NCI-H226 (cell line): ENCODE results near the gene BRAP.
A peak's percentile ranks its signal among the peaks of the same experiment; 100 is the strongest.
"Not testable (repeated sequence)": the region's sequence is repeated elsewhere in the genome, so short reads cannot be mapped to it uniquely, and the experiment has no call there.

Experiments used
- DNase-seq: peaks from one replicate; pipeline ENCODE4 v3.0.0-alpha.2; 2015

BRAP gene

GRCh38 chr12:111606767-111607230 lies 79.0 kb downstream of the BRAP start:
- DNase-seq = no peak

DNA sequence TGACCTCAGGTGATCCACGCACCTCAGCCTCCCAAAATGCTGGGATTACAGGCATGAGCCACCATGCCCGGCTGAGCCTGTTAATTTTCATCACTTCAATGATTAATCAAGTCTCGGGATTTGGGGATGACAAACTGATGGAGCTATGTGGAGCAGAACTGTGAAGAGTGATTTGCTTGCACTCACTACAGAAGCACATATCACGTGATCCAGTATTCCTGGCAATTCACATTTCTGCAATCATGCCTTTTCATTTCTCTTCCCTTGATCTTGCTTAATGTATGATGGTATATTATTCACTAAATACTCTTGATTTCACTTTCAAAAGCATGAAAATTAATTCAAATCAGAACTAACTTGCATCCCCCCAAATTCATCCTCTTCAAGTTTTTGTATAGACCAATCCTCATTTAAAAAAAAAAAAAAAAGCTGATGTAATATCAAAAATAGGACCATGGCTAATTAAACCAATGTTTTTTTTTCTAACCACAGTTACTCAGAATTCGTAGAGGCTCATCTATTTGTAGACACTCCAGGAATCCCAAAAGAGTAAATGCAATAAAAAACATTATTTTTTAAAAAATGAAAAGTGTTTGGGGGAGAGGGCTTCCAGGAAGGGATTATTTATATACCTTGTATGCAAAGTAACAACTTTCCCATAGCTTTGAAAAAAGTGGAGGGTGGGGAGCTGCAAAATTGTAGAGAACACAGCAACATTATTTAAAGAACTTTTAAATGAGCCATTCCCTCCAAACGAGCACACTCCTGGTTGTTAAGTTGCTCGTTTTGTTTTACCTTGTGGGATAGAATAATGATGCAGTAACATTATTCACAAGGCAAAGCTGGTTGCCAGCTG lies 79.6 kb downstream of the BRAP start:
- no peak for DNase-seq

GRCh38 chr12:111602857-111603256 lies 82.9 kb downstream of the BRAP start:
- DNase-seq = not testable (repeated sequence)

GRCh38 chr12:111602348-111602747 lies 83.4 kb downstream of the BRAP start:
- DNase-seq = no peak

DNA sequence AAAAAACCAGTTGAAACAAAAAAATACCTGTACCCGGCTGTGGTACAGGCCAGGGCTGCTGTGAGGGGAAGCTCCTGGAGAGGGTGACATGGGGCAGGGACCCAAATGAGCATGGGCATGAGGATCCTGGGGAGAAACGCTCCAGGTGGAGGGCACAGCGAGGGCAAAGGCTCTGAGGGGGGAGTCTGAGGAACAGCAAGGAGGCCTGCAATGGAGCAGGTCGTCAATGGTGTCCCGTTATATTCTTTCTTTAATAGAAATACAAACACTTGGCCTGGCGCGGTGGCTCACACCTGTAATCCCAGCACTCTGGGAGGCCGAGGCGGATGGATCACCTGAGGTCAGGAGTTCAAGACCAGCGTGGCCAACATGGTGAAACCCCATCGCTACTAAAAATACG lies 84.8 kb downstream of the BRAP start:
- DNase-seq = not testable (repeated sequence)

DNA sequence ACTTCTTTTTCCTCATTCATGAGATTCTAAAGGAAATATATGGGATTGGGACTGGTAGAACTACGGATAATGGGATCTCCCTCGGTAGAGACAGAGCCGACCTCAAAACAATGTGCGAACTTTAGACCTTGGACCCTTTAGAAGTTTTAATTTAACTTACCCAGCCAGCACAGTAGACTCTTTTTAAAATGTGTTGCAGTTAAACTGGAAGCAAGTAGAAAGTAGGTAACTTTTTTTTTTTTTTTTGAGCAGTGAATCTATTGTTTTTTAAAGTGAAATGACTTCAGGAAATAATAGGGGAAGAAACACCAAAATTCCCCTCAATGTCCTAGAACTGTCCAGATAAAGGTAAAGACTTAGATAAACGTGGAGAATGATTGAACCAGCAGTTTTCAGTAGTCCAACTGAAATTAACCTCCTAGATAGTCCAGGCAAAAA lies 85.5 kb downstream of the BRAP start:
- DNase-seq = no peak

GRCh38 chr12:111599453-111600204 lies 86.1 kb downstream of the BRAP start:
- DNase-seq = peak; percentile 92

GRCh38 chr12:111598637-111599452 lies 86.9 kb downstream of the BRAP start, which contains the start of gene ATXN2:
Gene ATXN2, minus strand, starts transcription at chr12:111599315. Its CDS starts 281 bp downstream, at chr12:111599034.
- DNase-seq = peak; percentile 41

DNA sequence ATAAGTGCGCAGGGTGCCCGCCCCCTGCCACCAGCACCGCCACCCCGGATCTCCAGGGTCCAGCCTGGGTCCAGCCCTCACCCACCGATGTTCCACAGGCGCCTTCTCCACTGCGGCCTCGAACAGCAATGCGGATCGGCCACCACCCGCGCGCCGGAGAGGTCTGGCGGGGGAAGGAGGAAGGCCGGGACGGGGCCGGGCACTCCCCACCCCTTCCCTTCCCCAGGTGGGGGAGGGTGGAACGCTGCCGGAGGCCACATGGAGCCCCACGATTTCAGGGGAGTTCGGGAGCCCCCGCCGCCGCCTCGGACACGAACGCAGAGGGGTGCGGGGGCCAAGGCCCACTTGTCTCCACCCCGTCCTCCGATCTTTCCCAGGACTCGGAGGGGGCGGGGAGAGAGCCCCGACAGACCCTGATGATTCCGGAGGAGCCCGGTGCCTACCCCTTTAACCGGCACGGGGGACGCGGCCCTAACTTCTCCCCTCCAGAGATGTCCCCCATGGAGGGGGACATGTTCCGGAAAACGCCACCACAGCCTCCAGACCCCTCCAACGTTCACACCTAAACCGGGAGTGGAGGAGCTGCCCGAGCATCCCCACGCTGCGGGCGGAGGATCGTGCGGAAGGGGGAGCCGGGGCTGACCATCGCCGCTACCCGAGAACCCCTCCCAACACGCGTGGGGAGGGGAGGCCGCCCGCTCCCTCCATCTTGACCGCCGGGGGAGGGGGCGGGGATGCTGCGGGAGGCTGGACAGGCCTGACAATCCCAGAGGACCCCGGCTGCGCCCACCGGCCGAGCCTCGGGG lies 87.7 kb downstream of the BRAP start:
- DNase-seq = peak; percentile 54

DNA sequence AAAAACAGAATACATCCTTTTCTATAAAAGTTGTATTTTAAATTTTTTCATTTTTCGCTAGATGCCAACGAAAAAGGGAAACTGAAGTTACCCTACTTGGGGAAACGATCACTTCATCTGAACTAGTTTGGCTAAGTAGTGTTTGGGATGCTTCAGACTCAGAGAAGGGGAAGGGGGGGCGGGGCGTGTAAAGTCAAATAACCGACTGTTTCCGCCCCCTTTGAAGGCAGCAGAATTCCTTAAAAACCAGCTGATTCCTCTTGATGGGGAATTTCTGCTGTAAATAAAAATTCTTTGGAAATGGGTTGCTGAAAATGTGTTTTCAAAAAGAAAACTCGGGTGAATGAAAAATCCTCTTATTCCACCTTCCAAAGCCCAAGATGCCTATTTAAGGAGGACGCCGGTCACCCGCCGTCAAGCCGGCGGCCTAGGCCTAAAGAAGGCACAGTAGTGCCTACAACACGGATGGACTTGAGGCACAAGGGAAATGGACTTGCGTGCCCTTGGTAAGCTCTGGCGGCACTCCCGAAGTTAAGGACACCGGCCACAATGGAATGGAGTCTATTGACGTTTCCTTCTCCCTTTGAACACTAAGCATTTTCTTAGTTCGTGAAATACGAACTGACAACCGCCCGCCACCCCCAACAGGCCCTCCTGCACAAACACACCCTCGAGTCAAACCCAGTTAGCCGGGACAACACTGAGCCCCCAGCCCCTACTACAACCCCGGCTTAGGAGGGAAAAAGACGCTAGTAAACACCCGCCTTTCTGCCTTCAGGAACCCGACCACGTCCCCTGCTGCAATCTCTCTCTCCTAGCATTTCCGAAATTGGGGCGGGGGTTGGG lies 88.5 kb downstream of the BRAP start:
- DNase-seq = peak; percentile 39

GRCh38 chr12:111595341-111595835 lies 90.4 kb downstream of the BRAP start:
- not testable (repeated sequence) for DNase-seq
